K562 (cell line): ENCODE results near the gene SV2A. TPM values are rescaled to one million over a fixed set of nuclear protein-coding genes. Genes with fewer than 3 reads are reported as not detected.

ENCODE experiments used
- BRD9 ChIP-seq: fragments of 450-650 bp; IDR thresholded peaks from 2 replicates; pipeline ENCODE4 v1.6.1; 2018; ENCODE audit warnings: low read depth; ENCODE audit not compliant: partially characterized antibody
- CAMTA2 ChIP-seq: fragments of 250-450 bp; sonication (Bioruptor Pico); conservative IDR thresholded peaks from 2 replicates; pipeline ENCODE4 v1.5.1; 2022
- CBX3 ChIP-seq, 2 experiments: IDR thresholded peaks; 1 replicate in 1 of 2; 2 replicates in 1 of 2; pipeline ENCODE4 v1.6.1; 2012; ENCODE audit warnings: inconsistent platforms in 2 of 2, low read length in 2 of 2, borderline replicate concordance in 1 of 2, control low read depth in 1 of 2
- CREB5 ChIP-seq: fragments of 250-450 bp; sonication (Bioruptor Pico); IDR thresholded peaks from 2 replicates; pipeline ENCODE4 v1.5.0; 2020; ENCODE audit warnings: mild to moderate bottlenecking
- DDX20 ChIP-seq: fragments of 450-650 bp; IDR thresholded peaks from 2 replicates; pipeline ENCODE4 v1.6.1; 2016; ENCODE audit warnings: missing genetic modification characterization, low read depth, mild to moderate bottlenecking, missing compliant biosample characterization, moderate library complexity
- DNMT1 ChIP-seq: fragments of 450-650 bp; IDR thresholded peaks from 2 replicates; pipeline ENCODE4 v1.6.1; 2016; ENCODE audit warnings: antibody characterized with exemption, mild to moderate bottlenecking
- EGR1 ChIP-seq: fragments of 450-650 bp; conservative IDR thresholded peaks from 2 replicates; pipeline ENCODE4 v1.6.1; 2017; ENCODE audit warnings: mild to moderate bottlenecking
- ETS1 ChIP-seq: conservative IDR thresholded peaks from 2 replicates; pipeline ENCODE4 v1.6.1; 2011; ENCODE audit warnings: low read depth, mild to moderate bottlenecking, low read length; ENCODE audit not compliant: control insufficient read depth
- FOXP1 ChIP-seq: sonication (generic); formaldehyde crosslinking; IDR thresholded peaks from 2 replicates; pipeline ENCODE4 v1.8.0; 2022; ENCODE audit warnings: mild to moderate bottlenecking, missing genetic modification reagents
- GTF2E2 ChIP-seq: fragments of 200-800 bp; sonication (Bioruptor generic); IDR thresholded peaks from 2 replicates; pipeline ENCODE4 v1.6.1; 2016; ENCODE audit warnings: missing genetic modification characterization, missing compliant biosample characterization
- HDAC1 ChIP-seq, 2 experiments: fragments of 450-650 bp; IDR thresholded peaks; 2 replicates each; pipeline ENCODE4 v1.6.1; 2016 to 2017; ENCODE audit warnings: inconsistent platforms in 1 of 2, mild to moderate bottlenecking in 1 of 2, moderate library complexity in 1 of 2
- HMGN3 ChIP-seq: IDR thresholded peaks from 2 replicates; pipeline ENCODE4 v1.6.1; 2011; ENCODE audit warnings: borderline replicate concordance, low read depth, mild to moderate bottlenecking, mixed read lengths, low read length; ENCODE audit not compliant: insufficient read length; ENCODE audit errors: extremely low read depth
- IRF9 ChIP-seq: fragments of 450-650 bp; IDR thresholded peaks from 2 replicates; pipeline ENCODE4 v1.6.1; 2016; ENCODE audit warnings: missing biosample characterization, missing genetic modification characterization
- KDM5B ChIP-seq: fragments of 200-600 bp; sonication (generic); IDR thresholded peaks from 2 replicates; pipeline ENCODE4 v1.6.1; 2012; ENCODE audit warnings: low read depth, mild to moderate bottlenecking, moderate library complexity, low read length, control low read depth, inconsistent platforms; ENCODE audit not compliant: insufficient replicate concordance
- MED1 ChIP-seq: sonication (generic); formaldehyde crosslinking; IDR thresholded peaks from 2 replicates; pipeline ENCODE4 v1.8.1; 2023; ENCODE audit warnings: missing genetic modification reagents, borderline replicate concordance
- NCOA6 ChIP-seq: fragments of 450-650 bp; IDR thresholded peaks from 2 replicates; pipeline ENCODE4 v1.6.1; 2017; ENCODE audit warnings: mild to moderate bottlenecking
- PHB ChIP-seq: fragments of 250-450 bp; sonication (Bioruptor Pico); IDR thresholded peaks from 2 replicates; pipeline ENCODE4 v1.5.0; 2021
- TCFL5 ChIP-seq: fragments of 250-450 bp; sonication (Bioruptor Pico); conservative IDR thresholded peaks from 2 replicates; pipeline ENCODE4 v1.6.1; 2021; ENCODE audit warnings: mild to moderate bottlenecking, moderate library complexity, matching md5 sums
- XRCC5 ChIP-seq: fragments of 200-400 bp; formaldehyde crosslinking; IDR thresholded peaks from 2 replicates; pipeline ENCODE4 v1.6.1; 2017; ENCODE audit warnings: low read depth, mild to moderate bottlenecking, low read length
- ZBTB17 ChIP-seq: fragments of 450-650 bp; formaldehyde crosslinking; IDR thresholded peaks from 2 replicates; pipeline ENCODE4 v1.4.0; 2020; ENCODE audit warnings: mild to moderate bottlenecking
- ZEB2 ChIP-seq: fragments of 450-650 bp; IDR thresholded peaks from 2 replicates; pipeline ENCODE4 v1.6.1; 2016
- ZFP1 ChIP-seq: fragments of 450-650 bp; formaldehyde crosslinking; IDR thresholded peaks from 2 replicates; pipeline ENCODE4 v1.4.0; 2020; ENCODE audit warnings: mild to moderate bottlenecking, mixed read lengths
- ZFP36 ChIP-seq: fragments of 150-350 bp; IDR thresholded peaks from 2 replicates; pipeline ENCODE4 v1.6.1; 2018; ENCODE audit warnings: low read length, low read depth; ENCODE audit not compliant: partially characterized antibody
- ZNF436 ChIP-seq: fragments of 250-450, 450-650 bp; sonication (Bioruptor Pico); formaldehyde crosslinking; IDR thresholded peaks from 2 replicates; pipeline ENCODE4 v1.7.0; 2020; ENCODE audit warnings: mild to moderate bottlenecking
- ZNF561 ChIP-seq: fragments of 450-650 bp; formaldehyde crosslinking; conservative IDR thresholded peaks from 2 replicates; pipeline ENCODE4 v1.4.0; 2020; ENCODE audit warnings: mild to moderate bottlenecking, moderate library complexity
- polyA plus RNA-seq, 8 experiments: library from polyadenylated mRNA; depleted of rRNA in 4 of 8; stranded (reverse) in 5 of 8; unstranded in 3 of 8; fragments of >200 nt; fragmentation: Nextera tagmentation in 2 of 8; fragmentation: Illumina TruSeq in 1 of 8; extraction: Ambion mirVana in 2 of 8; extraction: Trizol in 1 of 8; gene quantifications; 2 replicates each; pipeline versions ENCODE4 v1.2.1 to v1.2.3, GENCODE V29; 2011 to 2014; ENCODE audit warnings: inconsistent platforms in 1 of 8, missing spikeins in 1 of 8
- total RNA-seq, 7 experiments: library from RNA; depleted of rRNA in 6 of 7; stranded (reverse); fragments of >200 nt in 6 of 7; fragmentation: Illumina TruSeq in 2 of 7; extraction: Trizol in 2 of 7; gene quantifications; 2 replicates each; pipeline versions ENCODE4 v1.2.1 to v1.2.3, GENCODE V29; 2011 to 2021; ENCODE audit warnings: low replicate concordance in 1 of 7
- TF ChIP-seq, protein P1 (sequence below): fragments of 250-450 bp; sonication (Bioruptor Pico); IDR thresholded peaks from 2 replicates; pipeline ENCODE4 v1.6.1; 2021; ENCODE audit warnings: mild to moderate bottlenecking

SV2A gene
- total and polyA plus RNA-seq, 9 of the 15 experiments (the other 6 are each of a cell fraction or from before 2014, with no cell fraction given) = 0.07 to 0.22 (median 0.11) TPM; not detected in 1

DNA sequence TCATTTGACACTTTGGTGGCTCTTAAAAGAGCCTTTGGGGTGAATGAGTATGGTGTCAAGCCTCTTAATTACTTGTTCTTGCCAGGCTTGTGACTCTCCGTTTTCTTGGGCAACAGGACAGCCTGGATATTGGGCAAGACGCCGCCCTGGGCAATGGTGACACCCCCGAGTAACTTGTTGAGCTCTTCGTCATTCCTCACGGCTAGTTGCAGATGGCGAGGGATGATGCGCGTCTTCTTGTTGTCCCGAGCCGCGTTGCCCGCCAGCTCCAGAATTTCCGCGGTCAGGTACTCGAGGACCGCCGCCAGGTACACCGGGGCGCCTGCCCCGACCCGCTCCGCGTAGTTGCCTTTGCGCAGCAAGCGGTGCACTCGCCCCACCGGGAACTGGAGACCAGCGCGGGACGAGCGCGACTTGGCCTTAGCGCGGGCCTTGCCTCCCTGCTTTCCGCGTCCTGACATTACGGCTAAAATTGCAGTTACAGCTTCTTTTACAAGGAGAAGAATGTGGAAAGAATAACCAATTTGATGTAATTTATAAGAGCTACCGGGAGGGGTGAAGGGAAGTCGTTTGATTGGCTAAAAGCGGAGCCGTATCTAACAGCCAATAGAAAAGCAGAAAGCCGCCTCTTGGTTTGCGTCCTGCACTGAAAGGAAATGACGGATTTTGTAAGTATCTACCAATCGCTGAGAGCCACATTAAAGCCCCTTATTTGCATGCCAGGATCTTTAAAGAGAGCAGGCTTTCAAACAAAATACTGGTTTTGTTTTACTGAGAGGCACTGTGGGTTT is 30.0 kb downstream of the SV2A start (continued):
- TF ChIP-seq ETS1 (peak; percentile 26; the same call in 1 of the 2 replicates), IRF9 (tag) (no peak), DNMT1 (no peak), HMGN3 (peak; percentile 88), TCFL5 (CRISPR knock-in tag) (no peak), HDAC1 (IDR thresholded peaks at IDR 0.05) (no peak; a peak in 1 of 4 replicates), GTF2E2 (tag) (peak; percentile 94; the same call in 1 of the 2 replicates), ZFP36 (no peak), ZFP1 (CRISPR knock-in tag) (no peak), ZNF561 (no peak), ZNF436 (CRISPR knock-in tag) (no peak), NCOA6 (no peak), CBX3 (IDR thresholded peaks at IDR 0.05; ENCODE audit: borderline replicate concordance in 1 of 2, low read length in 2 of 2) (peak in 1 of 2 experiments; percentile 46; a peak in 1 of 3 replicates), DDX20 (tag) (no peak), KDM5B (peak; percentile 90), FOXP1 (CRISPR knock-in tag) (peak; percentile 8; the same call in 1 of the 2 replicates), PHB (CRISPR knock-in tag) (peak; percentile 92; the same call in 1 of the 2 replicates), MED1 (CRISPR knock-in tag) (peak; percentile 98), BRD9 (peak; percentile 38), CREB5 (CRISPR knock-in tag) (no peak), ZBTB17 (CRISPR knock-in tag) (no peak), CAMTA2 (CRISPR knock-in tag) (peak; percentile 85), EGR1 (no peak), ZEB2 (no peak), XRCC5 (0 out of 2 replicates have a peak, but pooled peaks have one; percentile 27)
- TF ChIP-seq, protein P1, sequence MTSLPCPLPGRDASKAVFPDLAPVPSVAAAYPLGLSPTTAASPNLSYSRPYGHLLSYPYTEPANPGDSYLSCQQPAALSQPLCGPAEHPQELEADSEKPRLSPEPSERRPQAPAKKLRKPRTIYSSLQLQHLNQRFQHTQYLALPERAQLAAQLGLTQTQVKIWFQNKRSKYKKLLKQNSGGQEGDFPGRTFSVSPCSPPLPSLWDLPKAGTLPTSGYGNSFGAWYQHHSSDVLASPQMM (CRISPR knock-in tag) = no peak
